Neural progenitor cell (in vitro differentiated cells): ENCODE measurements around the gene MAD1L1.

ENCODE experiments used
- CTCF ChIP-seq: fragments of 200-600 bp; sonication (generic); IDR thresholded peaks from 2 replicates; pipeline ENCODE4 v1.5.1; 2017; ENCODE audit warnings: antibody characterized with exemption, mild to moderate bottlenecking
- EZH2 ChIP-seq: fragments of 200-600 bp; sonication (generic); IDR thresholded peaks from 2 replicates; pipeline ENCODE4 v1.6.1; 2017; ENCODE audit warnings: antibody characterized with exemption, mild to moderate bottlenecking, moderate library complexity
- EZH2phosphoT487 ChIP-seq: fragments of 200-600 bp; sonication (generic); IDR thresholded peaks from 2 replicates; pipeline ENCODE4 v1.6.1; 2017; ENCODE audit warnings: antibody characterized with exemption

- TF ChIP-seq CTCF (no peak), EZH2phosphoT487 (no peak), EZH2 (no peak)
Measured at GRCh38 chr7:1951159-1951536, 281.6 kb downstream of the MAD1L1 start.
